ENCODE measurements around the gene ZNF841. TPM values are rescaled to one million over a fixed set of nuclear protein-coding genes. Genes with fewer than 3 reads are reported as not detected.

Gene ZNF841
- total and polyA plus RNA-seq, 9 of the 15 experiments (the other 6 are each of a cell fraction or from before 2014, with no cell fraction given), result 3.1 to 17.1 (median 11.0) TPM

DNA sequence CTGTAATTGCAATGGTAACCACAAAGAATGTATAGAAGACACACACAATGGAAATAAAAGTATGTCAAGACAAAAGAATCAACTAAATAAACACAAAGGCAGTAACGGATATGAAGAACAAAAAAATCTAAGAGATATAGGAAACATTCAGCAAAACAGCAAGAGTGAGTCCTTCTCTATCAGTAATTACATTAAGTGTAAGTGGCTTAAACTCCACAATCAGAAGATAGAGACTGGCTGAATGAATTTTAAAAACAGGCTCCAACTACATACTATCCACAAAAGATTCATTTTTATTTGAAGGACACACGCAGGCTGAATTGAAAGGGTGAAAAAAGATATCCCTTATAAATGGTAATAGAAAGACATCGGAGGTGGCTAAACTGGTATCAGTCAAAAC lies 24.7 kb upstream of the ZNF841 start:
- no peaks in the 10 kb centered on the region for H3K4me1 ChIP-seq (replicated peaks in 1 of 2; ENCODE audit: control insufficient read depth in 2 of 2, insufficient read depth in 2 of 2, low read length in 2 of 2)
- peaks cover 67% of the 10 kb centered on the region for H3K36me3 ChIP-seq (ENCODE audit: control insufficient read depth, insufficient read depth, low read length)
- no peaks in the 10 kb centered on the region for H3K9me1 ChIP-seq (ENCODE audit: control insufficient read depth, insufficient read depth, low read length)
- intact Hi-C loops (cut with micrococcal nuclease) (no loop called here), in situ Hi-C loops (cut with MboI) (no loop called here)
- H3K4me2 ChIP-seq (ENCODE audit: insufficient read depth, low read length), result no peak overlapping the region
- H3K9me3 ChIP-seq (replicated peaks; ENCODE audit: control insufficient read depth, insufficient read depth, low read depth, low read length), result peaks cover 51% of the 10 kb centered on the region
- no peaks in the 10 kb centered on the region for H3K27me3 ChIP-seq (ENCODE audit: control insufficient read depth in 2 of 2, insufficient read depth in 2 of 2, low read length in 2 of 2)
- TF ChIP-seq JUN (IDR thresholded peaks at IDR 0.05; ENCODE audit: borderline replicate concordance, low read depth, low read length), result no peak
- no peak for TF ChIP-seq JUN (CRISPR knock-in tag; IDR thresholded peaks at IDR 0.05; ENCODE audit: borderline replicate concordance)
- no peak for TF ChIP-seq SETDB1 (IDR thresholded peaks at IDR 0.05; ENCODE audit: low read length)
- TF ChIP-seq ZNF354B (CRISPR knock-in tag; IDR thresholded peaks at IDR 0.05), result peak; percentile 95
- no peak for TF ChIP-seq ILF3 (IDR thresholded peaks at IDR 0.05; ENCODE audit: borderline replicate concordance)
- TF ChIP-seq CBX1 (IDR thresholded peaks at IDR 0.05; ENCODE audit: low read depth), result no peak
- no peak for TF ChIP-seq THRA (IDR thresholded peaks at IDR 0.05)
- TF ChIP-seq ZNF507 (tag; conservative IDR thresholded peaks at IDR 0.05), result peak; percentile 97
- TF ChIP-seq YBX1 (IDR thresholded peaks at IDR 0.05), result no peak
- TF ChIP-seq ZNF512 (tag; IDR thresholded peaks at IDR 0.05), result no peak
- TF ChIP-seq, protein P1, sequence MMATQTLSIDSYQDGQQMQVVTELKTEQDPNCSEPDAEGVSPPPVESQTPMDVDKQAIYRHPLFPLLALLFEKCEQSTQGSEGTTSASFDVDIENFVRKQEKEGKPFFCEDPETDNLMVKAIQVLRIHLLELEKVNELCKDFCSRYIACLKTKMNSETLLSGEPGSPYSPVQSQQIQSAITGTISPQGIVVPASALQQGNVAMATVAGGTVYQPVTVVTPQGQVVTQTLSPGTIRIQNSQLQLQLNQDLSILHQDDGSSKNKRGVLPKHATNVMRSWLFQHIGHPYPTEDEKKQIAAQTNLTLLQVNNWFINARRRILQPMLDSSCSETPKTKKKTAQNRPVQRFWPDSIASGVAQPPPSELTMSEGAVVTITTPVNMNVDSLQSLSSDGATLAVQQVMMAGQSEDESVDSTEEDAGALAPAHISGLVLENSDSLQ (IDR thresholded peaks at IDR 0.05), result no peak
- no peak for TF ChIP-seq JUNB (CRISPR knock-in tag; conservative IDR thresholded peaks at IDR 0.05)
- no peak for TF ChIP-seq TEAD2 (tag; IDR thresholded peaks at IDR 0.05)
- peak; percentile 41 for TF ChIP-seq RBM25 (IDR thresholded peaks at IDR 0.05; ENCODE audit: low read depth, low read length, severe bottlenecking)
- TF ChIP-seq TSC22D4 (tag; IDR thresholded peaks at IDR 0.05), result no peak
- ChIA-PET CTCF (ENCODE audit: low intra/inter-chr PET ratio) (no interaction called here), POLR2A (no interaction called here)
- H3K4me3 ChIP-seq, result no peak overlapping the region
- FAIRE-seq (no peak), DNase-seq (ENCODE audit: extremely low read depth in 1 of 4, low spot score in 3 of 4) (no peak), ATAC-seq (no peak)
- H3K27ac ChIP-seq (ENCODE audit: extremely low read depth, low read depth, low read length), result no peak overlapping the region
- no TSS peak for BruUV-seq (replicated peaks)
- 65% methylated on average over 3 of the region's 3 CpGs for WGBS (ENCODE audit: insufficient coverage, low coverage, missing lambda C conversion rate)
- H4K20me1 ChIP-seq (replicated peaks; ENCODE audit: control insufficient read depth, insufficient read depth, low read length), result no peaks in the 10 kb centered on the region
- no peak overlapping the region for H3K9ac ChIP-seq (ENCODE audit: insufficient read depth in 1 of 2, low read depth in 2 of 2, low read length in 2 of 2)
- H3K79me2 ChIP-seq (ENCODE audit: control insufficient read depth, insufficient read depth, low read length), result no peaks in the 10 kb centered on the region
- no peak overlapping the region for H2AFZ ChIP-seq (ENCODE audit: low read depth, low read length)
